ENCODE data around the gene TRMU.
"Not testable (repeated sequence)": the region's sequence is repeated elsewhere in the genome, so short reads cannot be mapped to it uniquely, and the experiment has no call there.

DNA sequence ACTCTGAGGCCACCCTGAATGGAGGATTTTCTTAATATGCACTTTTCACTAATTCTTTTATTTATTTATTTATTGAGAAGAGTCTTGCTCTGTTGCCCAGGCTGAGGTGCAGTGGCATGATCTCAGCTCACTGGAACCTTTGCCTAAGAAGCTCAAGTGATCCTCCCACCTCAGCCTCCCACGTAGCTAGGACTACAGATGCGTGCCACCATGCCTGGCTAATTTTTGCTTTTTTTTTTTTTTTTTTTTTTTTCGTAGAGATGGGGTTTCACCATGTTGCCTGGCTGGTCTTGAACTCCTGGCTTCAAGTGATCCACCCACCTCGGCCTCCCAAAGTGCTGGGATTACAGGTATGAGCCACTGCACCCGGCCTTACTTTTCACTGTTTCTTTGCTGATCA, 61.5 kb downstream of the TRMU start:
- TF ChIP-seq CTCF (conservative IDR thresholded peaks at IDR 0.05; ENCODE audit: low read depth, low read length); RCOR1 (IDR thresholded peaks at IDR 0.05; ENCODE audit: insufficient replicate concordance, low read length); POLR2A (IDR thresholded peaks at IDR 0.05; ENCODE audit: low read depth, low read length); MXI1 (IDR thresholded peaks at IDR 0.05; ENCODE audit: borderline replicate concordance, low read depth, low read length); RAD21 (IDR thresholded peaks at IDR 0.05; ENCODE audit: low read length); USF2 (IDR thresholded peaks at IDR 0.05; ENCODE audit: low read depth, low read length): not testable (repeated sequence)
